SU-DHL-6 (cell line): Measurements from ENCODE around the gene POLR2C.

Experiments used
- EZH2phosphoT487 ChIP-seq: fragments of 200-600 bp; sonication (generic), shearing (Covaris generic); conservative IDR thresholded peaks from 2 replicates; pipeline ENCODE4 v1.6.1; 2018; ENCODE audit warnings: mild to moderate bottlenecking, antibody characterized with exemption, low read length, moderate library complexity, mixed read lengths
- TF ChIP-seq, protein P1 (sequence below): fragments of 200-600 bp; sonication (generic); IDR thresholded peaks from one replicate; pipeline ENCODE4 v1.5.1; 2017; ENCODE audit warnings: antibody characterized with exemption, mild to moderate bottlenecking, low read length, moderate library complexity; ENCODE audit not compliant: insufficient read depth, poor library complexity, severe bottlenecking

DNA sequence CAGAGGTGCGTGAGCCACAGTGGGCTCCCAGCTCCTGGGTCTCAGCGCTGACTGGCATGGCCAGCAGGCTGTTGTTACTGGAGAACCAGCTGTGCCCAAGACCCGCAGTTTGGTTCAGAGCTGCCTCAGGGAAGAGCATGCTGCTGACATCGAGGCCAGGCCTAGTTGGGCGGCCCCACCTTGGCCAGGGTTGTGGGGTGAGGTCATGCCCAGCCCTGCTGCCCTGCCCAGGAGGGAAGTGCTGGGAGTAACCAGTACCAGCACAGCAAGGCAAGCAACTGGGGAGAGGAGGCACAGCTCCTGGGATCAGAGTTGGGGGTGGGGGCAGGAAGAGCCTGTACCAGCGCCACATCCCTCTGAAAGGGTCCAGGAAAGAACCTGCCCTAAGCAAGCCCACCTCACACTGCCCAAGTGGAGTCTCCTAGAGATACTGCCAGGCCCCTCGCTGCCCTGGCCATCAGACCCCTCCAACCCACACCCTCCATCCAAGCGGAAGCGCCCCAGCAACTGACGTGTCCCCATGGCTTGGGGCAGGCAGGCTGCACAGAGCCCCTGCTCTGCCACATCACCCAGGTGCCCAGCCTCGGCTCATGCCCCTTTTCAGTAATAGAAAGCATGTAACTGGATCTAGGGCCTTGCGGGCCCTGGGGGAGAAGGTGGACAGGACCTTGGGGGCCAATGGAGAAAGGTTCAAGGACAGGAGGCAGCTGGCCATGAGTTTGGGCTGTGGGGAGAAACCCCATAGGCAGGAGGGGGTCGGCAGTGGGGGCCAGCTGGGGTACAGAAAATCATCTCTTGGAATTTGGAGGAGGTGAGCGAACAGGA is 22.8 kb downstream of the POLR2C start:
- TF ChIP-seq, protein P1, sequence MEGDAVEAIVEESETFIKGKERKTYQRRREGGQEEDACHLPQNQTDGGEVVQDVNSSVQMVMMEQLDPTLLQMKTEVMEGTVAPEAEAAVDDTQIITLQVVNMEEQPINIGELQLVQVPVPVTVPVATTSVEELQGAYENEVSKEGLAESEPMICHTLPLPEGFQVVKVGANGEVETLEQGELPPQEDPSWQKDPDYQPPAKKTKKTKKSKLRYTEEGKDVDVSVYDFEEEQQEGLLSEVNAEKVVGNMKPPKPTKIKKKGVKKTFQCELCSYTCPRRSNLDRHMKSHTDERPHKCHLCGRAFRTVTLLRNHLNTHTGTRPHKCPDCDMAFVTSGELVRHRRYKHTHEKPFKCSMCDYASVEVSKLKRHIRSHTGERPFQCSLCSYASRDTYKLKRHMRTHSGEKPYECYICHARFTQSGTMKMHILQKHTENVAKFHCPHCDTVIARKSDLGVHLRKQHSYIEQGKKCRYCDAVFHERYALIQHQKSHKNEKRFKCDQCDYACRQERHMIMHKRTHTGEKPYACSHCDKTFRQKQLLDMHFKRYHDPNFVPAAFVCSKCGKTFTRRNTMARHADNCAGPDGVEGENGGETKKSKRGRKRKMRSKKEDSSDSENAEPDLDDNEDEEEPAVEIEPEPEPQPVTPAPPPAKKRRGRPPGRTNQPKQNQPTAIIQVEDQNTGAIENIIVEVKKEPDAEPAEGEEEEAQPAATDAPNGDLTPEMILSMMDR, result no peak
- no peak for TF ChIP-seq EZH2phosphoT487
